Erythroblast (primary cell): Measurements from ENCODE around the gene DEPP1.

Experiments used
- GATA1 ChIP-seq: IDR thresholded peaks from 2 replicates; pipeline ENCODE4 v1.6.1; 2011; ENCODE audit warnings: low read depth, mild to moderate bottlenecking, control low read depth, low read length, moderate library complexity
- POLR2A ChIP-seq: IDR thresholded peaks from 2 replicates; pipeline ENCODE4 v1.6.1; 2011; ENCODE audit warnings: mild to moderate bottlenecking, low read length

GRCh38 chr10:44932517-44933450 is 45.8 kb downstream of the DEPP1 start:
- TF ChIP-seq POLR2A: no peak
- TF ChIP-seq GATA1: no peak
